Measurements from ENCODE around the gene SLCO2A1. TPM values are rescaled to one million over a fixed set of nuclear protein-coding genes. Genes with fewer than 3 reads are reported as not detected.

SLCO2A1 gene
- total and polyA plus RNA-seq, 2 donors (not counting 1 experiment from before 2014, with no cell fraction given) = under 0.01 to 0.12 TPM

DNA sequence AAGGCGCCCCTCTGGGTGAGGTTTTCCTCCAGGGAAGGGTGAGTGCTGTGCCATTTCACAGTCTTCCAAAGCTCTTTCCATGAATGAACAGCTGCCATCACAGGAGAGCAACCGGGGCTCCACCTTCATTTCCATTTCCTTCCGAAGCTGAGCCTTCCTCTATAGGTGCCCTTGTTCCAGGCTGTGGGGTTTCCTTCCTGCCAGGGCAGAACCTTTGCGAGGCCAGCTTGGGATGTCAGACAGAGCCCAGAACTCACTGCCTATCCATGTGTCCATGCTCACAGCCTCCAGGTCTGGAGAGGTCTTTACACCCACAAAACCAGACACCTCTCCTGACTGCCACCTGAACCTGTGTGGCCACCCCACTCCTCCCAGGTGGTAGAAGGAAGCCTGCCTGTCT, 49.2 kb downstream of the SLCO2A1 start:
- H3K9me3 ChIP-seq (ENCODE audit: control insufficient read depth, insufficient read depth, low read depth, low read length) = no peaks in the 10 kb centered on the region
- no peak for DNase-seq (ENCODE audit: low read depth in 2 of 2)
- TF ChIP-seq, protein P1, sequence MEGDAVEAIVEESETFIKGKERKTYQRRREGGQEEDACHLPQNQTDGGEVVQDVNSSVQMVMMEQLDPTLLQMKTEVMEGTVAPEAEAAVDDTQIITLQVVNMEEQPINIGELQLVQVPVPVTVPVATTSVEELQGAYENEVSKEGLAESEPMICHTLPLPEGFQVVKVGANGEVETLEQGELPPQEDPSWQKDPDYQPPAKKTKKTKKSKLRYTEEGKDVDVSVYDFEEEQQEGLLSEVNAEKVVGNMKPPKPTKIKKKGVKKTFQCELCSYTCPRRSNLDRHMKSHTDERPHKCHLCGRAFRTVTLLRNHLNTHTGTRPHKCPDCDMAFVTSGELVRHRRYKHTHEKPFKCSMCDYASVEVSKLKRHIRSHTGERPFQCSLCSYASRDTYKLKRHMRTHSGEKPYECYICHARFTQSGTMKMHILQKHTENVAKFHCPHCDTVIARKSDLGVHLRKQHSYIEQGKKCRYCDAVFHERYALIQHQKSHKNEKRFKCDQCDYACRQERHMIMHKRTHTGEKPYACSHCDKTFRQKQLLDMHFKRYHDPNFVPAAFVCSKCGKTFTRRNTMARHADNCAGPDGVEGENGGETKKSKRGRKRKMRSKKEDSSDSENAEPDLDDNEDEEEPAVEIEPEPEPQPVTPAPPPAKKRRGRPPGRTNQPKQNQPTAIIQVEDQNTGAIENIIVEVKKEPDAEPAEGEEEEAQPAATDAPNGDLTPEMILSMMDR (conservative IDR thresholded peaks at IDR 0.05 in 1 of 2, IDR thresholded peaks at IDR 0.05 in 1 of 2; ENCODE audit: low read depth in 1 of 2, low read length in 2 of 2) = no peak
- TF ChIP-seq EZH2 (IDR thresholded peaks at IDR 0.05; ENCODE audit: low read length, missing control alignments) = no peak
- H4K20me1 ChIP-seq (ENCODE audit: control insufficient read depth, extremely low read depth, insufficient read depth, low read length) = no peaks in the 10 kb centered on the region
- H3K9ac ChIP-seq (ENCODE audit: insufficient read depth, low read length) = no peak overlapping the region
- no peak overlapping the region for H2AFZ ChIP-seq (ENCODE audit: low read length)
- no peaks in the 10 kb centered on the region for H3K4me1 ChIP-seq (ENCODE audit: control insufficient read depth, extremely low read depth, insufficient read depth, low read length)
- H3K27ac ChIP-seq (ENCODE audit: insufficient read depth, low read length) = no peak overlapping the region
- H3K79me2 ChIP-seq (ENCODE audit: control insufficient read depth, insufficient read depth, low read length) = no peaks in the 10 kb centered on the region
- H3K4me2 ChIP-seq (ENCODE audit: extremely low read depth, insufficient read depth, low read length) = no peak overlapping the region
- no peak overlapping the region for H3K4me3 ChIP-seq (replicated peaks in 1 of 4; ENCODE audit: control extremely low read depth in 1 of 4, insufficient read depth in 1 of 4, low read depth in 3 of 4, low read length in 4 of 4)
- H3K36me3 ChIP-seq (ENCODE audit: control insufficient read depth, insufficient read depth, low read length) = no peaks in the 10 kb centered on the region
- no peaks in the 10 kb centered on the region for H3K27me3 ChIP-seq (ENCODE audit: control insufficient read depth, insufficient read depth, low read length)

DNA sequence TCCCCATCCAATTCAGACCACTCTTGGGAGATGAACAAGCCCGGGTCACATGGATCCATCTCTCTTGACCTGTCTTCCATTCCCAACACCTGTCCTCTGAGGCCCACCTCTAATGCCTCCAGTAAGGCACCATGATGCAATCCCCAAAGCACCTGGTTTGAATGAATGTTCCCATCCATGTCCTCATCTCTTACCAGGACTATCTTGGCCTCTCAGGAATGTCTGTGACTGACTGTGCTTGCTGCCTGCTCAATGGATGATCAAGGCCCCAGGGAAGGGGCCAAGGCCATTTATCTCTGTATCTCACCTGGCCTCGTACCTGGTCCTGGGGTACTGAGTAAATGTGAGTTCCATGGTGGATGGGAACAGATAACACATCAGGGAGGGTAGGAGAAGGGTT, 49.7 kb downstream of the SLCO2A1 start:
- no peaks in the 10 kb centered on the region for H3K9me3 ChIP-seq (ENCODE audit: control insufficient read depth, insufficient read depth, low read depth, low read length)
- no peak overlapping the region for H3K4me2 ChIP-seq (ENCODE audit: extremely low read depth, insufficient read depth, low read length)
- no peak overlapping the region for H3K9ac ChIP-seq (ENCODE audit: insufficient read depth, low read length)
- no peak overlapping the region for H2AFZ ChIP-seq (ENCODE audit: low read length)
- TF ChIP-seq, protein P1 (conservative IDR thresholded peaks at IDR 0.05 in 1 of 2, IDR thresholded peaks at IDR 0.05 in 1 of 2; ENCODE audit: low read depth in 1 of 2, low read length in 2 of 2) = no peak
- TF ChIP-seq EZH2 (IDR thresholded peaks at IDR 0.05; ENCODE audit: low read length, missing control alignments) = no peak
- H3K36me3 ChIP-seq (ENCODE audit: control insufficient read depth, insufficient read depth, low read length) = no peaks in the 10 kb centered on the region
- no peak overlapping the region for H3K27ac ChIP-seq (ENCODE audit: insufficient read depth, low read length)
- H3K4me1 ChIP-seq (ENCODE audit: control insufficient read depth, extremely low read depth, insufficient read depth, low read length) = no peaks in the 10 kb centered on the region
- H3K27me3 ChIP-seq (ENCODE audit: control insufficient read depth, insufficient read depth, low read length) = peaks cover 1% of the 10 kb centered on the region
- H4K20me1 ChIP-seq (ENCODE audit: control insufficient read depth, extremely low read depth, insufficient read depth, low read length) = no peaks in the 10 kb centered on the region
- no peak overlapping the region for H3K4me3 ChIP-seq (replicated peaks in 1 of 4; ENCODE audit: control extremely low read depth in 1 of 4, insufficient read depth in 1 of 4, low read depth in 3 of 4, low read length in 4 of 4)
- H3K79me2 ChIP-seq (ENCODE audit: control insufficient read depth, insufficient read depth, low read length) = no peaks in the 10 kb centered on the region
- no peak for DNase-seq (ENCODE audit: low read depth in 2 of 2)

DNA sequence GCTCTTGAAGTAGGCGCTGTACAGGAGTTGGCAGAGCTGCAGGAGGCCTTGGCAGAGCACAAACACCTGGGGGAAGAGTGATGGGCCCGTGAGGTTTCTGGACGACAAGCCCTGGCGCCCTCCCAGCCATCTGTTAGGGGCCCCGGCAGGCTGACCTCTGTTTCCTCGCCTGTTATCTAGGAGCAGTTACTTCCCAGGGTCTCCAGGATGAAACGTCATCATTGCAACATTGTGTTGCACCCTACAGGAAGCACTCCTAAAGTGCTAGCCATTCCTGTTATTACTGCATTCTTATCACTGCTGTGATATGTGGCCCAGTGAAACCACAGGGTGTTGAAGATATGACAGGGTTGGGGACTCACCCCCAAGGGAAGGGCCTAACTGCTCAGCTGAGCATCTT, 50.2 kb downstream of the SLCO2A1 start:
- Histone ChIP-seq H3K36me3 (ENCODE audit: control insufficient read depth, insufficient read depth, low read length) (no peaks in the 10 kb centered on the region), H3K9ac (ENCODE audit: insufficient read depth, low read length) (no peak overlapping the region), H3K4me1 (ENCODE audit: control insufficient read depth, extremely low read depth, insufficient read depth, low read length) (no peaks in the 10 kb centered on the region), H2AFZ (ENCODE audit: low read length) (no peak overlapping the region), H3K4me3 (replicated peaks in 1 of 4; ENCODE audit: control extremely low read depth in 1 of 4, insufficient read depth in 1 of 4, low read depth in 3 of 4, low read length in 4 of 4) (no peak overlapping the region), H3K9me3 (ENCODE audit: control insufficient read depth, insufficient read depth, low read depth, low read length) (no peaks in the 10 kb centered on the region), H3K79me2 (ENCODE audit: control insufficient read depth, insufficient read depth, low read length) (no peaks in the 10 kb centered on the region), H3K27ac (ENCODE audit: insufficient read depth, low read length) (no peak overlapping the region), H3K27me3 (ENCODE audit: control insufficient read depth, insufficient read depth, low read length) (peaks cover 4% of the 10 kb centered on the region), H3K4me2 (ENCODE audit: extremely low read depth, insufficient read depth, low read length) (no peak overlapping the region), H4K20me1 (ENCODE audit: control insufficient read depth, extremely low read depth, insufficient read depth, low read length) (no peaks in the 10 kb centered on the region)
- no peak for DNase-seq (ENCODE audit: low read depth in 2 of 2)
- no peak for TF ChIP-seq EZH2 (IDR thresholded peaks at IDR 0.05; ENCODE audit: low read length, missing control alignments)
- TF ChIP-seq, protein P1 (conservative IDR thresholded peaks at IDR 0.05 in 1 of 2, IDR thresholded peaks at IDR 0.05 in 1 of 2; ENCODE audit: low read depth in 1 of 2, low read length in 2 of 2) = no peak

Data from fibroblast of lung (primary cell).